NCI-H2081 treated with DMSO at 0.1 percent for 48 hours (cell line): Measurements from ENCODE around the gene SLC52A3.
"Not testable (repeated sequence)": the region's sequence is repeated elsewhere in the genome, so short reads cannot be mapped to it uniquely, and the experiment has no call there.

Experiments used
- DNase-seq: peaks from one replicate; lab custom pipeline; 2025; lab: John Stamatoyannopoulos, UW

SLC52A3 gene

DNA sequence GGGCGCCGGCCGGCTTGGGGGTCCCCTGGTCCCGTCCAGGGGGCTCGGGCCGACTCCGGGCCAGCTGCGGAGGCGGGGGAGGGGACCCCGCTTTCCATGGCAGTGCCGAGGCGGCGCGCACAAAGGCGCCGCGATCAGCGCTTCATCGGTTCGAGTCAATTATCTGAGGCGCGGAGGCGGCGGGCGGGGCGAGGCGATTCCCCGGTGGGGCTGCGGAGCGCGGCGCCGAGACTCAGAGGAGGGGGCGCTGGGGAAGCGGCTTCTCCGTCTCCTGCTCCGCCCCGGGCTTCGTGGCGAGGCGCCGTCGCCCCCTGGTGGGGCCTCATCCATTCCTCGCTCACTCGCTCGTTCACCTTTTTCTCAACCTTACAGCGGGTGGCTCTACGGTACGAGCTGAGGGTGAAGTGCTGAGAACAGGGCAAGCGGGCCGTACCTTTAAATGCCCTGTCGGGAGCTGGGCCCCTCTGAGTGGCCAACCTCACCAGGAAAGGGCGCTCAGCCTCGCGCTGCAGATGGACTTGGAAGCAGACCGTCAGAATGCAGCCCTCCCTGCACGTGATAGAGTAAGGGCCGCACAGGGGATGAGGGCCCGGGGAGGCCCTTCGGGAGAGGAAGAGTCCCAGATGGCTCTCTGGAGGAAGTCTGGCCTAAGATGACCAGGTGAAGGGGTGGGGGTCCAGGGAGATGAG lies 39.9 kb downstream of the SLC52A3 start:
- DNase-seq: no peak

GRCh38 chr20:726160-726559 lies 42.1 kb downstream of the SLC52A3 start:
- no peak for DNase-seq

DNA sequence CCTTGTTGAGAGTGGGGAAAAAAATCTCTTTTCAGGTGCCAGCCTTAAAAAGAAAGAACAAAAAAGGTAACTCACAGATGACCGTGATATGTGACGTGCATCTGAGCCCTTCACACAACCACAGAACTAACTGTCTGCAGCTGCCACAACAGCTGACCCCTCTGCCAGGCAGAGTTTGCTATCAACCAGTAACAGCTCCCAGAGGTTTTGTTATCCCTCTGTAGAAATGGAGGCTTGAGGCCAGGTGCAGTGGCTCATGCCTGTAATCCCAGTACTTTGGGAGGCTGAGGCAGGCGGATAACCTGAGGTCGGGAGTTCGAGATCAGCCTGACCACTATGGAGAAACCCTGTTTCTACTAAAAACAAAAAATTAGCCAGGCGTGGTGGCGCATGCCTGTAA lies 42.8 kb downstream of the SLC52A3 start:
- DNase-seq: no peak

DNA sequence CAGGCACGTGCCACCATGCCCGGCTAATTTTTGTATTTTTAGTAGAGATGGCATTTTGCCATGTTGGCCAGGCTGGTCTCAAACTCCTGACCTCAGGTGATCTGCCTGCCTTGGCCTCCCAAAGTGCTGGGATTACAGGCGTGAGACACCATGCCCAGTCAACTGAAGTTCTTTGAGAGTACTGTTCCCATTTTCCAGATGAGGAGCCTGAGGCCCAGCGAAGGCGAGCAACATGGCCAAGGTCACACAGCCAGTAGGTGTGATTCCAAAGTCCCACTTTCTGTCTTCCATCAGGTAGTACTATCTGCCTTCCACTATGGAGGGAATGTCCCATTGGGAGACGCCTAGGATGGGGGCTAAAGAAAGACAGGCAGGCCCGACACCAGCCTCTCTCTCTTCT lies 43.5 kb downstream of the SLC52A3 start:
- DNase-seq: not testable (repeated sequence)

- DNase-seq: no peak
These were observed 44.5 kb downstream of the SLC52A3 start for GRCh38 chr20:723756-724155.

GRCh38 chr20:722822-723644 lies 45.3 kb downstream of the SLC52A3 start:
- DNase-seq: no peak

DNA sequence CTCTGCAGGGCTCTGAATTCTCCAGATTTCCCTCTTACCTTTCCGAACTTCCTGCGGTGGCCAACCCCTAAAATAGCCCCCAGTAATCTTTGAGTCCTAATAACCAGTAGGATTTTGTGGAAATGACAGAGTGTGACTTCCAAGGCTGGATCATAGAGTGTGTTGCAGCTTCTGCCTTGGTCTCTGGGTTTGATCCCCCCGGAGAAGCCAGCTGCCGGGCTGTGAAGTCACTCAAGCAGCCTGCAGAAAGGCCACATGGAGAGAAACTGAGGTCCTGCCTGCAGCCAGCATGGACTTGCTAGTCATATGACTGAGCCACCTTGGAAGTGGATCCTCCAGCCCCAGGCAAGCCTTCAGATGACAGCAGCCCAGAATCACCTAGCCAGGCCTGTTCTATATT lies 46.4 kb downstream of the SLC52A3 start:
- no peak for DNase-seq

DNA sequence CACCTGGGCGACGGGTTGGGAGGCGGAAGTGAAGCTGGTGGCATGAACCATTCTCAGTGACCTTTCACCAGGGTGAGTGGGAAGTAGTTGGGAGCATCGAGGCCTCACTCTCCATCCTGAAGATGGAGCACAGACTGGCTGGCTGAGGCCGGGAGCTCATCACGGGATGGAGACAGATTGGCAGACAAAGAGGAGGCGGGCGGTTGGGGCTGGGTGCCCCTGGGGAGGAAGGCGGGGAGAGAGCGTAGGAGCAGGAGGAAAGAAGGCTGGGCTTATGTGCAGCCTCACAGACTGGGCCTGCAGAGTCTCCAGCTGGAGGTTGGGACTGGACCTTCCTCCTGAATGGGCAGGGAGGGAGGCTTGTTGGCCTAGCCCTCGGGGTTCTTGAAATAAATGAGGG lies 48.5 kb downstream of the SLC52A3 start:
- DNase-seq: no peak

- no peak for DNase-seq
These were observed 49.2 kb downstream of the SLC52A3 start for GRCh38 chr20:719068-719467.

- no peak for DNase-seq
These were observed 50.5 kb downstream of the SLC52A3 start for GRCh38 chr20:717832-718231.

- no peak for DNase-seq
These were observed 51.0 kb downstream of the SLC52A3 start for GRCh38 chr20:717271-717670.

GRCh38 chr20:714453-714852 lies 53.8 kb downstream of the SLC52A3 start:
- DNase-seq: no peak

GRCh38 chr20:711576-711975 lies 56.7 kb downstream of the SLC52A3 start:
- DNase-seq: no peak

GRCh38 chr20:710780-711450 lies 57.4 kb downstream of the SLC52A3 start:
- no peak for DNase-seq
